Ishikawa (cell line): ENCODE measurements around the gene RELCH.

Experiments
- CEBPB ChIP-seq: IDR thresholded peaks from 2 replicates; pipeline ENCODE4 v1.6.1; 2012
- CREB1 ChIP-seq: IDR thresholded peaks from 2 replicates; pipeline ENCODE4 v1.6.1; 2012; ENCODE audit warnings: low read depth
- EGR1 ChIP-seq: IDR thresholded peaks from 2 replicates; pipeline ENCODE4 v1.6.1; 2012
- EP300 ChIP-seq: IDR thresholded peaks from 2 replicates; pipeline ENCODE4 v1.6.1; 2012; ENCODE audit warnings: borderline replicate concordance
- FOXM1 ChIP-seq: IDR thresholded peaks from 2 replicates; pipeline ENCODE4 v1.6.1; 2012; ENCODE audit warnings: low read depth, borderline replicate concordance
- MAX ChIP-seq: IDR thresholded peaks from 2 replicates; pipeline ENCODE4 v1.6.1; 2012
- NFIC ChIP-seq: IDR thresholded peaks from 2 replicates; pipeline ENCODE4 v1.6.1; 2012
- RAD21 ChIP-seq: IDR thresholded peaks from 2 replicates; pipeline ENCODE4 v1.6.1; 2012; ENCODE audit warnings: low read depth
- REST ChIP-seq: IDR thresholded peaks from 2 replicates; pipeline ENCODE4 v1.6.1; 2012; ENCODE audit warnings: low read depth, mild to moderate bottlenecking
- TAF1 ChIP-seq: IDR thresholded peaks from 2 replicates; pipeline ENCODE4 v1.6.1; 2012; ENCODE audit warnings: low read depth, mild to moderate bottlenecking
- TCF12 ChIP-seq: IDR thresholded peaks from 2 replicates; pipeline ENCODE4 v1.6.1; 2012; ENCODE audit warnings: low read depth
- TEAD4 ChIP-seq: IDR thresholded peaks from 2 replicates; pipeline ENCODE4 v1.6.1; 2012
- USF1 ChIP-seq: IDR thresholded peaks from 2 replicates; pipeline ENCODE4 v1.6.1; 2012
- YY1 ChIP-seq: IDR thresholded peaks from 2 replicates; pipeline ENCODE4 v1.6.1; 2012; ENCODE audit warnings: low read depth
- ZBTB7A ChIP-seq: IDR thresholded peaks from 2 replicates; pipeline ENCODE4 v1.6.1; 2012; ENCODE audit warnings: low read depth

RELCH gene

GRCh38 chr18:62323483-62324180 is 136.6 kb downstream of the RELCH start:
- no peak for TF ChIP-seq CREB1
- TF ChIP-seq CEBPB = no peak
- no peak for TF ChIP-seq MAX
- TF ChIP-seq YY1 = no peak
- TF ChIP-seq EP300 = no peak
- no peak for TF ChIP-seq ZBTB7A
- TF ChIP-seq TAF1 = no peak
- no peak for TF ChIP-seq NFIC

GRCh38 chr18:62324181-62324828 is 137.2 kb downstream of the RELCH start:
- no peak for TF ChIP-seq RAD21
- no peak for TF ChIP-seq REST
- no peak for TF ChIP-seq CEBPB
- TF ChIP-seq FOXM1 = no peak
- TF ChIP-seq TCF12 = no peak
- no peak for TF ChIP-seq EGR1
- TF ChIP-seq NFIC = no peak
- no peak for TF ChIP-seq YY1
- TF ChIP-seq ZBTB7A = no peak
- no peak for TF ChIP-seq TEAD4
- TF ChIP-seq MAX = no peak
- TF ChIP-seq CREB1 = no peak
- TF ChIP-seq TAF1 = no peak

- TF ChIP-seq CEBPB (no peak), EGR1 (peak; percentile 49; the same call in 1 of the 2 replicates), MAX (no peak), YY1 (no peak), NFIC (no peak), TAF1 (no peak), ZBTB7A (peak; percentile 55; the same call in 1 of the 2 replicates), EP300 (no peak), TCF12 (no peak), FOXM1 (no peak), RAD21 (peak; percentile 18; the same call in 1 of the 2 replicates), CREB1 (no peak), USF1 (no peak)
These were observed 138.1 kb downstream of the RELCH start, which contains the start of gene TNFRSF11A for GRCh38 chr18:62324917-62325805. TNFRSF11A (plus strand) TSS chr18:62325310; CDS start chr18:62325353, 43 bp downstream.

- TF ChIP-seq ZBTB7A = 0 out of 2 replicates have a peak, but pooled peaks have one; percentile 26
- TF ChIP-seq RAD21 = no peak
These were observed 139.0 kb downstream of the RELCH start for GRCh38 chr18:62325806-62326645.

GRCh38 chr18:62326646-62327348 is 139.7 kb downstream of the RELCH start:
- TF ChIP-seq CREB1 (no peak), CEBPB (no peak), USF1 (no peak), TAF1 (no peak), NFIC (no peak), FOXM1 (no peak), ZBTB7A (no peak), YY1 (no peak), MAX (no peak), EP300 (no peak), TEAD4 (no peak), RAD21 (no peak), EGR1 (no peak)
